Effector CD4-positive, alpha-beta T cell (primary cell): ENCODE results near the gene RBMXL3.

Experiments
- DNase-seq: peaks from one replicate; pipeline ENCODE4 v3.0.0-alpha.2; 2020

The RBMXL3 gene

DNA sequence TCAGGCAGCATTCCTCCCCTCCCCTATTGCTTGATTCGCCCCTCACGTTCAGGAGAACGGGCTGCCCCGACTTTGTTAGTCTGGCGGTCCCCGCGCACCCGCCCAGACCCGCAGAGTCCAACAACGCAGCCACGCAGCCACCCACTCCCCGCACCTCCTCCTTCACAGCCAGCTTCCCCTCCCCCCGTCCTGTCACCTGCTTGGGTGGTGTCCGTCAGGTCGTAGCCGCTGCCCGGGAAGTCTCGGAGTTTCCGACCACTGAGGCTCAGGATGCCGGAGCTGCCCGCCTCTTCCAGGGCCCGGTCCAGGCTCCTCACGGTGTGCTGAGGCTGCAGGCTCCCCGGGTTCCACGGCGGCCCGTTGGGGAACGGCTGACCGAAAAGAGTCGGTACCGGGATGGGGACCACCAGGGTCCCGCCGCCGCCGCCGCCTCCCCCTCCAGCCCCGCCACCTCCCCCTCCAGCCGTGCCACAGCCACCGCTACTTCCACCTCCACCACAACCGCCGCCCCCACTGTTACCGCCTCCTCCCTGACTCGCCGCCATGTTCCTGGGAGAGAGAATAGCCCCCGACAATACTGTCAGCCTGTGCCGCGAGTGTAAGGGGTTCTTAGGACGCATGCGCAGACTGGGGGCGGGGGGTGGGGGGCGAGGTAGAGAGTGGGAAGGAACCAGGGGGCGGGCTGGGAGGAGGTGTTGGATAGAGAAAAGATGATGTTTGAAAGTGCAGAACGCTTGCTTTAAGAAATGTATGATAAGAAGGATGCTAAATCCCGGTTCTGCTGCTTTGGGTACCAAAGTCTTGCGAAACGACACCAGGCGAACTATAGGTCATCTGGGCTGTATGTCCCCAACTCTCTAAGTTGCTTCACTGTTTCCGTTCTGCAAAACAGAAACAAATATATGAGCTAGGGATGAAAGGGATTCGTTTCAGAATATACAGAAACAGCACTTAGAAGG lies 44.6 kb downstream of the RBMXL3 start, which contains the start of gene LRCH2:
Gene LRCH2, minus strand, starts transcription at position 600 of the 959 bp plus-strand sequence. Its CDS starts 55 bp downstream, at position 545.
- DNase-seq: no peak

- no peak for DNase-seq
These were observed 45.3 kb downstream of the RBMXL3 start for GRCh38 chrX:115234461-115234860.

GRCh38 chrX:115236560-115236959 lies 47.4 kb downstream of the RBMXL3 start:
- no peak for DNase-seq

- DNase-seq: no peak
These were observed 47.8 kb downstream of the RBMXL3 start for GRCh38 chrX:115237056-115237455.
